Kidney (tissue), 14 donors: ENCODE measurements around the gene CDC42. TPM values are rescaled to one million over a fixed set of nuclear protein-coding genes. Genes with fewer than 3 reads are reported as not detected.

Experiments
- DNase-seq, 5 donors: peaks; one replicate each; pipeline ENCODE4 v3.0.0-alpha.2; 2013 to 2020
- FAIRE-seq: peaks from 2 replicates; lab custom pipeline; 2012; peaks lifted over from hg19 to GRCh38; lab: Jason Lieb, UNC
- H3K27ac ChIP-seq, 2 donors: one replicate each; pipeline ENCODE4 v1.7.0; 2013; ENCODE audit warnings: low read depth in 2 of 2, low read length in 2 of 2, inconsistent platforms in 1 of 2
- H3K27me3 ChIP-seq: one replicate; pipeline ENCODE4 v1.7.1; 2013; ENCODE audit warnings: low read length, inconsistent platforms; ENCODE audit not compliant: control insufficient read depth, insufficient read depth
- H3K36me3 ChIP-seq, 3 donors: one replicate each; pipeline versions ENCODE4 v1.7.0 to v1.7.1; 2013; ENCODE audit warnings: low read length in 3 of 3, control low read depth in 1 of 3, inconsistent platforms in 1 of 3; ENCODE audit not compliant: insufficient read depth in 3 of 3, control insufficient read depth in 2 of 3
- H3K4me1 ChIP-seq, 3 donors: one replicate each; pipeline versions ENCODE4 v1.7.0 to v1.7.1; 2013; ENCODE audit warnings: low read length in 3 of 3, inconsistent platforms in 1 of 3, low read depth in 1 of 3; ENCODE audit not compliant: control insufficient read depth in 2 of 3, insufficient read depth in 2 of 3
- H3K4me3 ChIP-seq, 3 donors: one replicate each; pipeline versions ENCODE4 v1.7.0 to v1.8.1; 2013; ENCODE audit warnings: low read length in 3 of 3, control low read depth in 1 of 3, inconsistent platforms in 1 of 3
- H3K9ac ChIP-seq, 3 donors: one replicate each; pipeline versions ENCODE4 v1.7.0 to v1.7.1; 2013; ENCODE audit warnings: low read length in 3 of 3, control low read depth in 1 of 3, inconsistent platforms in 1 of 3
- H3K9me3 ChIP-seq, 3 donors: one replicate each; pipeline versions ENCODE4 v1.7.0 to v1.7.1; 2013; ENCODE audit warnings: low read length in 3 of 3, control low read depth in 1 of 3, inconsistent platforms in 1 of 3; ENCODE audit not compliant: control insufficient read depth in 2 of 3, insufficient read depth in 1 of 3
- intact Hi-C: fragments of 100-400 bp; cut with DNase I; formaldehyde crosslinking; loops from one replicate; pipeline ENCODE4 v1.11.1; 2022
- polyA plus RNA-seq: library from polyadenylated mRNA; stranded (reverse); fragments of 350-450 nt; fragmentation: Illumina TruSeq; extraction: RNeasy Lipid Tissue Mini Kit (QIAGEN cat#74804); gene quantifications from one replicate; pipeline ENCODE4 v1.2.3, GENCODE V29; 2014; ENCODE audit warnings: low read depth, low replicate concordance; ENCODE audit not compliant: insufficient read depth
- total RNA-seq: library from RNA; stranded (reverse); fragmentation: NEBNext Ultra II Directional; extraction: Animal tissue kit (Norgen Biotek cat#: 25700); gene quantifications from one replicate; pipeline ENCODE4 v1.2.1, GENCODE V29; 2021
- TF ChIP-seq, protein P1 (sequence below): IDR thresholded peaks from 3 replicates; pipeline ENCODE4 v1.5.1; 2012; ENCODE audit warnings: mild to moderate bottlenecking, moderate library complexity, borderline replicate concordance; ENCODE audit not compliant: insufficient read depth; ENCODE audit errors: extremely low read depth
- donor health status: control.
- donor health status: control.
- donor health status: control.
- donor health status: control.
- donor health status: control.
- donor health status: DM: yes; HTN: yes; CAD: no.
- donor health status: Normal renal cell carcinoma (clear cell type).

Gene CDC42
- total and polyA plus RNA-seq, 2 donors from 2014 or later = 207 to 248 TPM

DNA sequence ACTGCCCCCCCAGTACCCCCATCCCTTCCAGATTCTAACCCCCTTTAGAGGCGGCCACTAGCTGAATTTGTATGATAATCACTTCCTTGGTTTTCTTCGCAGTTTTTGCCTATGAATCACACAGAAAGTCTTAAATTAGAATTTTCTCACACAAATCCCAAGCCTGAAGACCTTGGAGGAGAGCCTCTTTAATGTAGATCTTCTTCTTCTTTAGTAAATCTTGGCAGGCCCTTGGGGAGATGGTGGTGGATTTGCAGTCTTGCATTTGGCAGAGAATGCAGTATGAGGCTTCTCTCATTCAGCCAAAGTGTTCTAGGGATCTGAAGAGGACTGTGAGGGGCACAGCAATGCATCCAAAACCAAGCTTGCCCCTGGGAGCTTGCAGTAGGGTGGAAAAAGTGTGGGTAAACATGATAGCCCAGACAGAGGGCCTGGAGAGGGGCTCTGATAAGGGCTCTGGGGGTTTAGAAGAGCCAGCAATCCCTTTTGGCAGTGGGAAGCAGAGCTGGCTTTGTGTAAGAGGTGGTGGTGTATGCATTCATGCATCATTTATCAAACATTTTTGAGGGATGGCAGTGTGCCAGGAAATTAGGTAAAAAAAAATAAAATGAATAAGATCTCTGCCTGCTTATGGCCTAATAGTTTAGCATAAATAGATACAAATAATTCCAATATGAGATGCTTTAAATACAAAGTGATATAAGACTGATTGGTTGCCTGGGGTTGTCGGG lies 7.7 kb upstream of the CDC42 start:
- DNase-seq = peak in 2 of 5 donors; percentile 56 to 60
- Histone ChIP-seq H3K4me3 (no peak overlapping the region), H3K27ac (no peak overlapping the region), H3K9me3 (no peaks in the 10 kb centered on the region), H3K4me1 (peaks cover 0 to 9% (median 0%) of the 10 kb centered on the region in 3 donors), H3K36me3 (no peaks in the 10 kb centered on the region), H3K9ac (no peak overlapping the region), H3K27me3 (no peaks in the 10 kb centered on the region)
- FAIRE-seq = no peak
- TF ChIP-seq, protein P1, sequence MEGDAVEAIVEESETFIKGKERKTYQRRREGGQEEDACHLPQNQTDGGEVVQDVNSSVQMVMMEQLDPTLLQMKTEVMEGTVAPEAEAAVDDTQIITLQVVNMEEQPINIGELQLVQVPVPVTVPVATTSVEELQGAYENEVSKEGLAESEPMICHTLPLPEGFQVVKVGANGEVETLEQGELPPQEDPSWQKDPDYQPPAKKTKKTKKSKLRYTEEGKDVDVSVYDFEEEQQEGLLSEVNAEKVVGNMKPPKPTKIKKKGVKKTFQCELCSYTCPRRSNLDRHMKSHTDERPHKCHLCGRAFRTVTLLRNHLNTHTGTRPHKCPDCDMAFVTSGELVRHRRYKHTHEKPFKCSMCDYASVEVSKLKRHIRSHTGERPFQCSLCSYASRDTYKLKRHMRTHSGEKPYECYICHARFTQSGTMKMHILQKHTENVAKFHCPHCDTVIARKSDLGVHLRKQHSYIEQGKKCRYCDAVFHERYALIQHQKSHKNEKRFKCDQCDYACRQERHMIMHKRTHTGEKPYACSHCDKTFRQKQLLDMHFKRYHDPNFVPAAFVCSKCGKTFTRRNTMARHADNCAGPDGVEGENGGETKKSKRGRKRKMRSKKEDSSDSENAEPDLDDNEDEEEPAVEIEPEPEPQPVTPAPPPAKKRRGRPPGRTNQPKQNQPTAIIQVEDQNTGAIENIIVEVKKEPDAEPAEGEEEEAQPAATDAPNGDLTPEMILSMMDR = no peak
- intact Hi-C loops = no loop called here

DNA sequence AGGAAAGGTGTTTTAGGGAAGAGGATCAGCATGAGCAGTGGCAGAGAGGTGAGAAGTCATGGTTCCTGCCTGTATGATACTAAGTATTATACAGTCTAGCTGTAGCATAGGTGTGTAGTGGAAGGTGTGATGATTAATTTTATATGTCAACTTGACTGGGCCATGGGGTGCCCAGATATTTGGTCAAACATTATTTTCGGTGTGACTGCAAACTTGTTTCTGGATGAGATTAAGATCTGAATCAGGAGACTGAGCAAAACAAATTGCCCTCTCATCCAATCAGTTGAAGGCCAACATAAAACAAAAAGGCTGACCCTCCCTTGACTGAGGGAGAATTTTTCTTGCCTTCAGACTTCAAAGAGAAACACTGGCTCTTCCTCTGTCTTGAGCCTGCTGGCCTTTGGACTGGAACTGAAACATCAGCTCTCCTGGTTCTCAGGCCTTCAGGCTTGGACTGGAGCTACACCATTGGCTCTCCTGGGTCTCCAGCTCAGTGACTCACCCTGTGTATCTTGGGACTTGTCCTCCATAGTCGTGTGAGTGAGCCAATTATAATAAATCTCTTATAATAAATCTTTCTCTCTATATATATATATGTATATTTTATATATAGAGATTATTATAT lies 6.8 kb upstream of the CDC42 start:
- Histone ChIP-seq H3K9me3 (no peaks in the 10 kb centered on the region), H3K4me3 (no peak overlapping the region), H3K27me3 (no peaks in the 10 kb centered on the region), H3K4me1 (peaks cover 0 to 9% (median 0%) of the 10 kb centered on the region in 3 donors), H3K36me3 (no peaks in the 10 kb centered on the region), H3K9ac (no peak overlapping the region), H3K27ac (no peak overlapping the region)
- no peak for FAIRE-seq
- DNase-seq = no peak
- intact Hi-C loops = no loop called here
- TF ChIP-seq, protein P1 = no peak

DNA sequence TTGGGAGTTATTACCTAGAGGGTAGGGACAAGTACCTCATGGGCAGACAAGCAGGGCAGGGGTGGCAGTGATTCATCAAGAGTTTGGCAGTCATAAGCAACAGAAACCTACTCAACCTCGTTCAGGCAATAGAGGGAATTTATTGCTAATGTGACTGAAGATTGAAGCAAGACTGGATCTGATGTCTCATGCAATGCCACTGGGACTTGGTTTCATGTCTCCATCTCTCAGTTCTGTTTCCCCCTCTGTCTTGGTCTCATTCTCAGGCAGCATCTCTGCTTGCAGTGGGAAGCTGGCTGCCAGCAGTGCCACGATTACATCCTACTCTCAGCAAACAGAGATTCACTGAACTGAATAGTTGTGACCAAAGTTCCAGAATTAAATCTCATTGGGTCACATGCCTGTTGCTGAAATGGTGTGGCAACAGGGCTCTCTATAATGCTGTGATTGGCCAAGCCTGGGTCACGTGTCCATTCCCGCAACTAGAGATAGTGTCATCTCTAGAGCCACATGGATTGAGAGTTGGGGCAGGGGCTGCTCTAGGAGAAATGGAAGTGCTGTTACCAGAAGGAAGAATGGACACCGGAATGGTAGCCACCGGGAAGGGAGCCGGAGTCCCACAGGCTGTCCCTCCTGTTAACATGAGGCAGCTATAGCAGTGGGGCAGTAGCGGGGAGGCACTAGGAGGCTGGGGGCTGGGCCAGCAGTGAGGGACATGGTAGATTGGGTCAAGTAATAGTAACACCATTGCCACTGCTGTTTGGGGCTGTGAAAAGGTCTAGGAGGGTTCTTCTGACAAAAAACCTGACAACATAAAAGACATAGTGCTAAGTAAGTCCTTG lies 3.9 kb upstream of the CDC42 start:
- Histone ChIP-seq H3K27me3 (no peaks in the 10 kb centered on the region), H3K9ac (peak overlapping the region in 2 of 3 donors; percentile 4 to 32), H3K36me3 (no peaks in the 10 kb centered on the region), H3K27ac (no peak overlapping the region), H3K9me3 (no peaks in the 10 kb centered on the region), H3K4me3 (no peak overlapping the region), H3K4me1 (peaks cover 0 to 4% (median 0%) of the 10 kb centered on the region in 3 donors)
- TF ChIP-seq, protein P1 = no peak
- FAIRE-seq (no peak), DNase-seq (no peak)
- intact Hi-C loops = no loop called here
